H1 (cell line): ENCODE measurements around the gene DNAJC28. TPM values are rescaled to one million over a fixed set of nuclear protein-coding genes. Genes with fewer than 3 reads are reported as not detected.

Experiments used
- CTCF ChIA-PET: fragments of 300-600 bp; sonication (Branson Sonifier 250); formaldehyde crosslinking; loops from one replicate; lab custom pipeline; 2021; ENCODE audit not compliant: partially characterized antibody; lab: Charles Lee
- POLR2A ChIA-PET: fragments of 300-600 bp; sonication (Branson Sonifier 250); formaldehyde crosslinking; loops from one replicate; lab custom pipeline; 2021; ENCODE audit warnings: inconsistent platforms; ENCODE audit not compliant: partially characterized antibody; lab: Charles Lee
- DNase-seq, 2 experiments: peaks; one replicate each; pipeline versions ENCODE4 v3.0.0 to v3.0.0-alpha.2; 2010 to 2022; ENCODE audit warnings: low spot score in 2 of 2, low read depth in 1 of 2, mixed read lengths in 1 of 2
- FAIRE-seq: peaks from 2 replicates; lab custom pipeline; 2011; peaks lifted over from hg19 to GRCh38; lab: Jason Lieb, UNC
- H2AFZ ChIP-seq: 2 replicates; pipeline ENCODE4 v1.8.1; 2012; ENCODE audit warnings: low read length, inconsistent platforms
- H2AK5ac ChIP-seq: 2 replicates; pipeline ENCODE4 v1.6.1; 2013; ENCODE audit warnings: low read depth, low read length
- H2BK120ac ChIP-seq: replicated peaks from 2 replicates; pipeline ENCODE3; 2013; ENCODE audit warnings: low read depth, low read length, inconsistent platforms
- H2BK12ac ChIP-seq: 2 replicates; pipeline ENCODE4 v1.6.1; 2013; ENCODE audit warnings: low read depth, low read length
- H2BK15ac ChIP-seq: 2 replicates; pipeline ENCODE4 v1.6.1; 2013; ENCODE audit warnings: low read length
- H2BK20ac ChIP-seq: 2 replicates; pipeline ENCODE4 v1.6.1; 2013; ENCODE audit warnings: low read length
- H2BK5ac ChIP-seq: 2 replicates; pipeline ENCODE4 v1.6.1; 2013; ENCODE audit warnings: low read depth, low read length
- H3K14ac ChIP-seq: 2 replicates; pipeline ENCODE4 v1.6.1; 2013; ENCODE audit warnings: inconsistent platforms; ENCODE audit not compliant: insufficient read length
- H3K18ac ChIP-seq: 2 replicates; pipeline ENCODE4 v1.6.1; 2013; ENCODE audit warnings: low read length; ENCODE audit errors: extremely low read depth
- H3K23ac ChIP-seq: 2 replicates; pipeline ENCODE4 v1.6.1; 2013; ENCODE audit warnings: inconsistent platforms; ENCODE audit not compliant: insufficient read length
- H3K23me2 ChIP-seq: 2 replicates; pipeline ENCODE4 v1.6.1; 2013; ENCODE audit warnings: low read depth, low read length
- H3K27ac ChIP-seq: 2 replicates; pipeline ENCODE4 v1.6.1; 2011; ENCODE audit warnings: low read depth, low read length, inconsistent platforms
- H3K27me3 ChIP-seq, 4 experiments: replicated peaks in 1 of 4; 1 replicate in 1 of 4; 2 replicates in 3 of 4; pipeline versions ENCODE4 v1.6.1 to v1.8.1; 2011 to 2013; ENCODE audit warnings: low read length in 3 of 4, mild to moderate bottlenecking in 3 of 4, inconsistent platforms in 2 of 4, mixed read lengths in 2 of 4, moderate library complexity in 1 of 4; ENCODE audit not compliant: control insufficient read depth in 3 of 4, insufficient read depth in 3 of 4; ENCODE audit errors: extremely low read depth in 1 of 4
- H3K36me3 ChIP-seq, 4 experiments: 2 replicates each; pipeline versions ENCODE4 v1.6.1 to v1.8.1; 2011 to 2013; ENCODE audit warnings: mild to moderate bottlenecking in 4 of 4, low read length in 3 of 4, moderate library complexity in 2 of 4, control low read depth in 1 of 4, inconsistent platforms in 1 of 4; ENCODE audit not compliant: insufficient read depth in 4 of 4, control insufficient read depth in 2 of 4
- H3K4ac ChIP-seq: replicated peaks from 2 replicates; pipeline ENCODE3; 2013; ENCODE audit warnings: low read length, low read depth, mixed read lengths, inconsistent platforms; ENCODE audit not compliant: insufficient read length
- H3K4me1 ChIP-seq, 4 experiments: replicated peaks in 1 of 4; 1 replicate in 1 of 4; 2 replicates in 3 of 4; pipeline versions ENCODE4 v1.6.1 to v1.8.1; 2011 to 2013; ENCODE audit warnings: low read length in 3 of 4, inconsistent platforms in 2 of 4, mixed read lengths in 1 of 4; ENCODE audit not compliant: insufficient read depth in 4 of 4, control insufficient read depth in 3 of 4
- H3K4me2 ChIP-seq, 2 experiments: 2 replicates each; pipeline versions ENCODE4 v1.6.1 to v1.8.1; 2011 to 2013; ENCODE audit warnings: low read depth in 2 of 2, low read length in 2 of 2, control low read depth in 1 of 2, inconsistent platforms in 1 of 2, mild to moderate bottlenecking in 1 of 2; ENCODE audit not compliant: insufficient read depth in 1 of 2
- H3K4me3 ChIP-seq, 4 experiments: fragments of 200-600, 300-600 bp in 1 of 4; sonication (generic), shearing (Covaris generic), sonication (Bioruptor Twin) in 1 of 4; 2 replicates each; pipeline versions ENCODE4 v1.5.1 to v1.8.1; 2011 to 2016; ENCODE audit warnings: low read length in 4 of 4, low read depth in 3 of 4, control low read depth in 2 of 4, inconsistent platforms in 2 of 4, mild to moderate bottlenecking in 2 of 4, mixed read lengths in 1 of 4, moderate library complexity in 1 of 4; ENCODE audit not compliant: insufficient read depth in 2 of 4; ENCODE audit errors: extremely low read depth in 1 of 4
- H3K56ac ChIP-seq: replicated peaks from 2 replicates; pipeline ENCODE3; 2013; ENCODE audit warnings: low read depth, mild to moderate bottlenecking, mixed read lengths, low read length, inconsistent platforms; ENCODE audit not compliant: insufficient read length
- H3K79me1 ChIP-seq: 2 replicates; pipeline ENCODE4 v1.6.1; 2013; ENCODE audit warnings: low read depth, low read length, control low read depth
- H3K79me2 ChIP-seq, 2 experiments: 2 replicates each; pipeline versions ENCODE4 v1.6.1 to v1.8.1; 2012 to 2013; ENCODE audit warnings: low read length in 2 of 2, mild to moderate bottlenecking in 2 of 2, inconsistent platforms in 1 of 2; ENCODE audit not compliant: insufficient read depth in 2 of 2, control insufficient read depth in 1 of 2
- H3K9ac ChIP-seq, 4 experiments: replicated peaks in 1 of 4; 1 replicate in 1 of 4; 2 replicates in 3 of 4; pipeline versions ENCODE4 v1.6.1 to v1.8.1; 2011 to 2013; ENCODE audit warnings: low read depth in 3 of 4, low read length in 3 of 4, control low read depth in 2 of 4, mild to moderate bottlenecking in 2 of 4, moderate library complexity in 2 of 4, inconsistent platforms in 1 of 4; ENCODE audit errors: extremely low read depth in 1 of 4
- H3K9me3 ChIP-seq, 2 experiments: 2 replicates each; pipeline versions ENCODE4 v1.6.1 to v1.8.1; 2012 to 2013; ENCODE audit warnings: mild to moderate bottlenecking in 2 of 2, moderate library complexity in 2 of 2, control low read depth in 1 of 2, inconsistent platforms in 1 of 2, low read depth in 1 of 2, low read length in 1 of 2, mixed read lengths in 1 of 2; ENCODE audit not compliant: insufficient read depth in 2 of 2
- H4K20me1 ChIP-seq, 2 experiments: replicated peaks in 1 of 2; 2 replicates each; pipeline versions ENCODE3 to v1.8.1; 2011 to 2013; ENCODE audit warnings: inconsistent platforms in 2 of 2, low read length in 2 of 2, mild to moderate bottlenecking in 1 of 2; ENCODE audit not compliant: insufficient read depth in 2 of 2, control insufficient read depth in 1 of 2
- H4K5ac ChIP-seq: 2 replicates; pipeline ENCODE4 v1.6.1; 2013; ENCODE audit warnings: low read length, low read depth, mixed read lengths, inconsistent platforms; ENCODE audit not compliant: insufficient read length
- H4K8ac ChIP-seq: 2 replicates; pipeline ENCODE4 v1.8.0; 2013; ENCODE audit warnings: mild to moderate bottlenecking, moderate library complexity, low read length, inconsistent platforms; ENCODE audit not compliant: insufficient read depth; ENCODE audit errors: extremely low read depth
- H4K91ac ChIP-seq: replicated peaks from 2 replicates; pipeline ENCODE3; 2013; ENCODE audit warnings: low read length, mixed read lengths, inconsistent platforms; ENCODE audit not compliant: insufficient read length
- CHD1 ChIP-seq: IDR thresholded peaks from 2 replicates; pipeline ENCODE4 v1.6.1; 2012; ENCODE audit warnings: low read depth, low read length, improper control_type of control experiment
- EGR1 ChIP-seq: IDR thresholded peaks from 2 replicates; pipeline ENCODE4 v1.6.1; 2011; ENCODE audit warnings: low read depth, low read length, borderline replicate concordance
- FOSL1 ChIP-seq: IDR thresholded peaks from 2 replicates; pipeline ENCODE4 v1.6.1; 2011; ENCODE audit warnings: mild to moderate bottlenecking, low read depth, low read length, moderate library complexity; ENCODE audit not compliant: insufficient read depth
- HDAC6 ChIP-seq: IDR thresholded peaks from one replicate; pipeline ENCODE4 v1.7.1; 2012; ENCODE audit warnings: low read depth, mild to moderate bottlenecking, inconsistent platforms, low read length, moderate library complexity
- TCF12 ChIP-seq: IDR thresholded peaks from 2 replicates; pipeline ENCODE4 v1.6.1; 2011; ENCODE audit warnings: low read depth, mild to moderate bottlenecking, low read length
- WGBS, 2 experiments: shearing (Covaris generic) in 1 of 2; methylation state at CpG; one replicate each; pipeline versions ENCODE4 v1.1.6 to v1.1.7; 2013 to 2015; ENCODE audit warnings: low lambda C conversion rate in 2 of 2, mixed read lengths in 2 of 2, inconsistent platforms in 1 of 2, low coverage in 1 of 2, missing lambda C conversion rate in 1 of 2; ENCODE audit not compliant: insufficient replicate concordance in 2 of 2, insufficient coverage in 1 of 2, insufficient read length in 1 of 2; ENCODE audit errors: extremely low coverage in 1 of 2, missing lambda C conversion rate in 1 of 2; 5-methylcytosine and 5-hydroxymethylcytosine counted together
- polyA plus RNA-seq, 7 experiments: library from polyadenylated mRNA; depleted of rRNA in 3 of 7; stranded (reverse) in 5 of 7; unstranded in 2 of 7; fragments of >200 nt in 5 of 7; fragments of 200-250 nt in 2 of 7; gene quantifications; 1 replicate in 5 of 7; 2 replicates in 1 of 7; 4 replicates in 1 of 7; pipeline versions ENCODE4 v1.2.1 to v1.2.3, GENCODE V29; 2011 to 2013; ENCODE audit warnings: missing spikeins in 2 of 7, mixed read lengths in 2 of 7
- total RNA-seq: library from RNA; stranded (reverse); fragmentation: NEBNext Ultra II Directional; extraction: Animal tissue kit (Norgen Biotek cat#: 25700); gene quantifications from 2 replicates; pipeline ENCODE4 v1.2.1, GENCODE V29; 2021

Gene DNAJC28
- total and polyA plus RNA-seq, 2 of the 8 experiments (the other 6 are each of a cell fraction or from before 2014, with no cell fraction given) = 0.97 to 4.3 TPM

DNA sequence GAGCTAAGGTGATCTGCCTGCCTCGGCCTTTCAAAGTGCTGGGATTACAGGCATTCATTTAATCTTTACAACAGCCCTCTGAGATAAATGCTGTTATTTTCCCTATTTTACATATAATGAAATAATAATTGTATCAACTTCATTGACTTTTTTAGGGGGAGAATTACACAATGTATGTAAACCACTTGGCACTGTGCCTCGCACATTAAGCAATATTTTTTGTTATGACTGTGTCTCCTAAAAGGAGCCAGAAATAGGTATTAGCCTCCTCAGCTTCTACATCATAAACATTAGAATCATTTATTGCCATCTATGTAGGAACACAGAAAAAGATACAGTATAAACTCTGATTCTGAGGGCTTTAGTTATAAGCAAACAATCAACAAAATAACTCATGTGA, 1.1 kb upstream of the DNAJC28 start:
- no peak overlapping the region for H3K9ac ChIP-seq
- 95% methylated on average over 2 of the region's 2 CpGs; no CpG with 5 or more reads in 1 of the 2 experiments for WGBS, 2 experiments
- H3K4me2 ChIP-seq = no peak overlapping the region; a peak in 1 of 4 replicates
- no peak for DNase-seq
- H3K14ac ChIP-seq = no peak overlapping the region
- H2BK5ac ChIP-seq = no peak overlapping the region
- no peak overlapping the region for H2BK12ac ChIP-seq
- H4K5ac ChIP-seq = no peak overlapping the region
- H3K27me3 ChIP-seq = no peaks in the 10 kb centered on the region
- H3K4me1 ChIP-seq = peaks cover 0 to 8% (median 0%) of the 10 kb centered on the region in 4 experiments; a peak in 1 of 7 replicates
- no peak overlapping the region for H3K4ac ChIP-seq
- H3K4me3 ChIP-seq = no peak overlapping the region
- no peaks in the 10 kb centered on the region for H3K9me3 ChIP-seq
- POLR2A ChIA-PET = interaction anchor here (0.6 to 2.6 kb wide), 3 partner anchors 9 to 230 kb away, joined by 3 to 16 read pairs (median 5); partner anchors contain the start of gene TMEM50B
- H3K27ac ChIP-seq = no peak overlapping the region
- no peak overlapping the region for H2AK5ac ChIP-seq
- no peak for FAIRE-seq
- CTCF ChIA-PET = interaction anchor here (0.7 kb wide), 1 partner anchor 561 kb away, joined by 3 read pairs; no protein-coding TSS in a partner anchor
- H3K18ac ChIP-seq = no peak overlapping the region
- H4K8ac ChIP-seq = no peak overlapping the region
- no peak overlapping the region for H4K91ac ChIP-seq
- H3K79me2 ChIP-seq = no peaks in the 10 kb centered on the region
- no peak overlapping the region for H2BK15ac ChIP-seq
- H2AFZ ChIP-seq = no peak overlapping the region
- H3K79me1 ChIP-seq = no peaks in the 10 kb centered on the region
- H3K56ac ChIP-seq = no peak overlapping the region
- no peak overlapping the region for H3K23ac ChIP-seq
- H3K36me3 ChIP-seq = peaks cover 0 to 8% (median 0%) of the 10 kb centered on the region in 4 experiments; a peak in 2 of 8 replicates
- H2BK20ac ChIP-seq = no peak overlapping the region
- H4K20me1 ChIP-seq = no peaks in the 10 kb centered on the region
- no peak overlapping the region for H2BK120ac ChIP-seq
- peaks cover 7% of the 10 kb centered on the region for H3K23me2 ChIP-seq
- TF ChIP-seq TCF12 (no peak), FOSL1 (no peak), HDAC6 (no peak), CHD1 (no peak), EGR1 (no peak)
